ENCODE measurements around the gene ANKS3.

Gene ANKS3

GRCh38 chr16:4680673-4681470 lies 53.2 kb downstream of the ANKS3 start:
- H3K4me1 ChIP-seq (ENCODE audit: control insufficient read depth in 5 of 5, insufficient read depth in 5 of 5, low read length in 5 of 5) = peaks cover 0 to 27% (median 4%) of the 10 kb centered on the region in 5 donors
- H3K36me3 ChIP-seq (ENCODE audit: control insufficient read depth in 5 of 5, insufficient read depth in 5 of 5, low read length in 5 of 5) = peaks cover 0 to 77% (median 58%) of the 10 kb centered on the region in 5 donors
- H3K9me3 ChIP-seq (ENCODE audit: control insufficient read depth in 5 of 5, low read length in 5 of 5) = no peaks in the 10 kb centered on the region
- peak overlapping the region in 3 of 5 donors; percentile 19 to 49 (median 48) for H3K4me3 ChIP-seq (ENCODE audit: low read depth in 1 of 5, low read length in 5 of 5)
- peak overlapping the region; percentile 37 for H3K27ac ChIP-seq (ENCODE audit: low read depth, low read length)
- H3K9ac ChIP-seq (ENCODE audit: low read length in 5 of 5) = peak overlapping the region in 2 of 5 donors; percentile 5 to 72
- no peaks in the 10 kb centered on the region for H3K27me3 ChIP-seq (ENCODE audit: control insufficient read depth in 5 of 5, insufficient read depth in 4 of 5, low read length in 5 of 5)

- Histone ChIP-seq H3K9me3 (ENCODE audit: control insufficient read depth in 5 of 5, low read length in 5 of 5) (no peaks in the 10 kb centered on the region), H3K4me3 (ENCODE audit: low read depth in 1 of 5, low read length in 5 of 5) (peak overlapping the region; percentile 19 to 49 (median 44)), H3K9ac (ENCODE audit: low read length in 5 of 5) (peak overlapping the region in 4 of 5 donors; percentile 5 to 72 (median 36)), H3K27me3 (ENCODE audit: control insufficient read depth in 5 of 5, insufficient read depth in 4 of 5, low read length in 5 of 5) (no peaks in the 10 kb centered on the region), H3K36me3 (ENCODE audit: control insufficient read depth in 5 of 5, insufficient read depth in 5 of 5, low read length in 5 of 5) (peaks cover 0 to 72% (median 57%) of the 10 kb centered on the region in 5 donors), H3K27ac (ENCODE audit: low read depth, low read length) (peak overlapping the region; percentile 37), H3K4me1 (ENCODE audit: control insufficient read depth in 5 of 5, insufficient read depth in 5 of 5, low read length in 5 of 5) (peaks cover 0 to 27% (median 4%) of the 10 kb centered on the region in 5 donors)
Observed at GRCh38 chr16:4679850-4680636, 54.0 kb downstream of the ANKS3 start.

GRCh38 chr16:4679156-4679849 lies 54.8 kb downstream of the ANKS3 start:
- peak overlapping the region in 4 of 5 donors; percentile 19 to 49 (median 46) for H3K4me3 ChIP-seq (ENCODE audit: low read depth in 1 of 5, low read length in 5 of 5)
- peaks cover 0 to 65% (median 49%) of the 10 kb centered on the region in 5 donors for H3K36me3 ChIP-seq (ENCODE audit: control insufficient read depth in 5 of 5, insufficient read depth in 5 of 5, low read length in 5 of 5)
- no peaks in the 10 kb centered on the region for H3K27me3 ChIP-seq (ENCODE audit: control insufficient read depth in 5 of 5, insufficient read depth in 4 of 5, low read length in 5 of 5)
- no peaks in the 10 kb centered on the region for H3K9me3 ChIP-seq (ENCODE audit: control insufficient read depth in 5 of 5, low read length in 5 of 5)
- H3K27ac ChIP-seq (ENCODE audit: low read depth, low read length) = peak overlapping the region; percentile 37
- peaks cover 0 to 27% (median 4%) of the 10 kb centered on the region in 5 donors for H3K4me1 ChIP-seq (ENCODE audit: control insufficient read depth in 5 of 5, insufficient read depth in 5 of 5, low read length in 5 of 5)
- H3K9ac ChIP-seq (ENCODE audit: low read length in 5 of 5) = peak overlapping the region in 4 of 5 donors; percentile 5 to 65 (median 36)

- no peaks in the 10 kb centered on the region for H3K27me3 ChIP-seq (ENCODE audit: control insufficient read depth in 5 of 5, insufficient read depth in 4 of 5, low read length in 5 of 5)
- H3K9ac ChIP-seq (ENCODE audit: low read length in 5 of 5) = no peak overlapping the region
- H3K9me3 ChIP-seq (ENCODE audit: control insufficient read depth in 5 of 5, low read length in 5 of 5) = no peaks in the 10 kb centered on the region
- H3K27ac ChIP-seq (ENCODE audit: low read depth, low read length) = no peak overlapping the region
- H3K4me3 ChIP-seq (ENCODE audit: low read depth in 1 of 5, low read length in 5 of 5) = no peak overlapping the region
- peaks cover 0 to 27% (median 4%) of the 10 kb centered on the region in 5 donors for H3K4me1 ChIP-seq (ENCODE audit: control insufficient read depth in 5 of 5, insufficient read depth in 5 of 5, low read length in 5 of 5)
- H3K36me3 ChIP-seq (ENCODE audit: control insufficient read depth in 5 of 5, insufficient read depth in 5 of 5, low read length in 5 of 5) = peaks cover 0 to 62% (median 43%) of the 10 kb centered on the region in 5 donors
Observed at GRCh38 chr16:4678596-4678995, 55.5 kb downstream of the ANKS3 start.

GRCh38 chr16:4677994-4678393 lies 56.1 kb downstream of the ANKS3 start:
- peaks cover 0 to 62% (median 43%) of the 10 kb centered on the region in 5 donors for H3K36me3 ChIP-seq (ENCODE audit: control insufficient read depth in 5 of 5, insufficient read depth in 5 of 5, low read length in 5 of 5)
- no peak overlapping the region for H3K4me3 ChIP-seq (ENCODE audit: low read depth in 1 of 5, low read length in 5 of 5)
- peaks cover 0 to 27% (median 4%) of the 10 kb centered on the region in 5 donors for H3K4me1 ChIP-seq (ENCODE audit: control insufficient read depth in 5 of 5, insufficient read depth in 5 of 5, low read length in 5 of 5)
- H3K27me3 ChIP-seq (ENCODE audit: control insufficient read depth in 5 of 5, insufficient read depth in 4 of 5, low read length in 5 of 5) = no peaks in the 10 kb centered on the region
- no peak overlapping the region for H3K9ac ChIP-seq (ENCODE audit: low read length in 5 of 5)
- H3K27ac ChIP-seq (ENCODE audit: low read depth, low read length) = no peak overlapping the region
- H3K9me3 ChIP-seq (ENCODE audit: control insufficient read depth in 5 of 5, low read length in 5 of 5) = no peaks in the 10 kb centered on the region

GRCh38 chr16:4677390-4677789 lies 56.7 kb downstream of the ANKS3 start:
- peaks cover 0 to 61% (median 43%) of the 10 kb centered on the region in 5 donors for H3K36me3 ChIP-seq (ENCODE audit: control insufficient read depth in 5 of 5, insufficient read depth in 5 of 5, low read length in 5 of 5)
- H3K4me1 ChIP-seq (ENCODE audit: control insufficient read depth in 5 of 5, insufficient read depth in 5 of 5, low read length in 5 of 5) = peaks cover 0 to 24% (median 4%) of the 10 kb centered on the region in 5 donors
- no peaks in the 10 kb centered on the region for H3K27me3 ChIP-seq (ENCODE audit: control insufficient read depth in 5 of 5, insufficient read depth in 4 of 5, low read length in 5 of 5)
- H3K27ac ChIP-seq (ENCODE audit: low read depth, low read length) = no peak overlapping the region
- H3K9me3 ChIP-seq (ENCODE audit: control insufficient read depth in 5 of 5, low read length in 5 of 5) = no peaks in the 10 kb centered on the region
- H3K4me3 ChIP-seq (ENCODE audit: low read depth in 1 of 5, low read length in 5 of 5) = no peak overlapping the region
- H3K9ac ChIP-seq (ENCODE audit: low read length in 5 of 5) = no peak overlapping the region

GRCh38 chr16:4676831-4677230 lies 57.2 kb downstream of the ANKS3 start:
- Histone ChIP-seq H3K9ac (ENCODE audit: low read length in 5 of 5) (no peak overlapping the region), H3K36me3 (ENCODE audit: control insufficient read depth in 5 of 5, insufficient read depth in 5 of 5, low read length in 5 of 5) (peaks cover 0 to 59% (median 41%) of the 10 kb centered on the region in 5 donors), H3K4me3 (ENCODE audit: low read depth in 1 of 5, low read length in 5 of 5) (no peak overlapping the region), H3K27ac (ENCODE audit: low read depth, low read length) (no peak overlapping the region), H3K27me3 (ENCODE audit: control insufficient read depth in 5 of 5, insufficient read depth in 4 of 5, low read length in 5 of 5) (no peaks in the 10 kb centered on the region), H3K4me1 (ENCODE audit: control insufficient read depth in 5 of 5, insufficient read depth in 5 of 5, low read length in 5 of 5) (peaks cover 0 to 23% (median 4%) of the 10 kb centered on the region in 5 donors), H3K9me3 (ENCODE audit: control insufficient read depth in 5 of 5, low read length in 5 of 5) (no peaks in the 10 kb centered on the region)

GRCh38 chr16:4675864-4676786 lies 57.9 kb downstream of the ANKS3 start:
- Histone ChIP-seq H3K4me1 (ENCODE audit: control insufficient read depth in 5 of 5, insufficient read depth in 5 of 5, low read length in 5 of 5) (peaks cover 0 to 21% (median 4%) of the 10 kb centered on the region in 5 donors), H3K27ac (ENCODE audit: low read depth, low read length) (no peak overlapping the region), H3K27me3 (ENCODE audit: control insufficient read depth in 5 of 5, insufficient read depth in 4 of 5, low read length in 5 of 5) (no peaks in the 10 kb centered on the region), H3K9ac (ENCODE audit: low read length in 5 of 5) (no peak overlapping the region), H3K9me3 (ENCODE audit: control insufficient read depth in 5 of 5, low read length in 5 of 5) (no peaks in the 10 kb centered on the region), H3K4me3 (ENCODE audit: low read depth in 1 of 5, low read length in 5 of 5) (no peak overlapping the region), H3K36me3 (ENCODE audit: control insufficient read depth in 5 of 5, insufficient read depth in 5 of 5, low read length in 5 of 5) (peaks cover 0 to 59% (median 44%) of the 10 kb centered on the region in 5 donors)
